H1 (cell line): Measurements from ENCODE around the gene TMEM17. TPM values are rescaled to one million over a fixed set of nuclear protein-coding genes. Genes with fewer than 3 reads are reported as not detected.

Source experiments
- CTCF ChIA-PET: fragments of 300-600 bp; sonication (Branson Sonifier 250); formaldehyde crosslinking; loops from one replicate; lab custom pipeline; 2021; ENCODE audit not compliant: partially characterized antibody; lab: Charles Lee
- POLR2A ChIA-PET: fragments of 300-600 bp; sonication (Branson Sonifier 250); formaldehyde crosslinking; loops from one replicate; lab custom pipeline; 2021; ENCODE audit warnings: inconsistent platforms; ENCODE audit not compliant: partially characterized antibody; lab: Charles Lee
- DNase-seq, 2 experiments: peaks; one replicate each; pipeline versions ENCODE4 v3.0.0 to v3.0.0-alpha.2; 2010 to 2022; ENCODE audit warnings: low spot score in 2 of 2, low read depth in 1 of 2, mixed read lengths in 1 of 2
- FAIRE-seq: peaks from 2 replicates; lab custom pipeline; 2011; peaks lifted over from hg19 to GRCh38; lab: Jason Lieb, UNC
- H2AFZ ChIP-seq: 2 replicates; pipeline ENCODE4 v1.8.1; 2012; ENCODE audit warnings: low read length, inconsistent platforms
- H2AK5ac ChIP-seq: 2 replicates; pipeline ENCODE4 v1.6.1; 2013; ENCODE audit warnings: low read depth, low read length
- H2BK120ac ChIP-seq: replicated peaks from 2 replicates; pipeline ENCODE3; 2013; ENCODE audit warnings: low read depth, low read length, inconsistent platforms
- H2BK12ac ChIP-seq: 2 replicates; pipeline ENCODE4 v1.6.1; 2013; ENCODE audit warnings: low read depth, low read length
- H2BK15ac ChIP-seq: 2 replicates; pipeline ENCODE4 v1.6.1; 2013; ENCODE audit warnings: low read length
- H2BK20ac ChIP-seq: 2 replicates; pipeline ENCODE4 v1.6.1; 2013; ENCODE audit warnings: low read length
- H2BK5ac ChIP-seq: 2 replicates; pipeline ENCODE4 v1.6.1; 2013; ENCODE audit warnings: low read depth, low read length
- H3K14ac ChIP-seq: 2 replicates; pipeline ENCODE4 v1.6.1; 2013; ENCODE audit warnings: inconsistent platforms; ENCODE audit not compliant: insufficient read length
- H3K18ac ChIP-seq: 2 replicates; pipeline ENCODE4 v1.6.1; 2013; ENCODE audit warnings: low read length; ENCODE audit errors: extremely low read depth
- H3K23ac ChIP-seq: 2 replicates; pipeline ENCODE4 v1.6.1; 2013; ENCODE audit warnings: inconsistent platforms; ENCODE audit not compliant: insufficient read length
- H3K23me2 ChIP-seq: 2 replicates; pipeline ENCODE4 v1.6.1; 2013; ENCODE audit warnings: low read depth, low read length
- H3K27ac ChIP-seq: 2 replicates; pipeline ENCODE4 v1.6.1; 2011; ENCODE audit warnings: low read depth, low read length, inconsistent platforms
- H3K27me3 ChIP-seq, 4 experiments: replicated peaks in 1 of 4; 1 replicate in 1 of 4; 2 replicates in 3 of 4; pipeline versions ENCODE4 v1.6.1 to v1.8.1; 2011 to 2013; ENCODE audit warnings: low read length in 3 of 4, mild to moderate bottlenecking in 3 of 4, inconsistent platforms in 2 of 4, mixed read lengths in 2 of 4, moderate library complexity in 1 of 4; ENCODE audit not compliant: control insufficient read depth in 3 of 4, insufficient read depth in 3 of 4; ENCODE audit errors: extremely low read depth in 1 of 4
- H3K36me3 ChIP-seq, 4 experiments: 2 replicates each; pipeline versions ENCODE4 v1.6.1 to v1.8.1; 2011 to 2013; ENCODE audit warnings: mild to moderate bottlenecking in 4 of 4, low read length in 3 of 4, moderate library complexity in 2 of 4, control low read depth in 1 of 4, inconsistent platforms in 1 of 4; ENCODE audit not compliant: insufficient read depth in 4 of 4, control insufficient read depth in 2 of 4
- H3K4ac ChIP-seq: replicated peaks from 2 replicates; pipeline ENCODE3; 2013; ENCODE audit warnings: low read length, low read depth, mixed read lengths, inconsistent platforms; ENCODE audit not compliant: insufficient read length
- H3K4me1 ChIP-seq, 4 experiments: replicated peaks in 1 of 4; 1 replicate in 1 of 4; 2 replicates in 3 of 4; pipeline versions ENCODE4 v1.6.1 to v1.8.1; 2011 to 2013; ENCODE audit warnings: low read length in 3 of 4, inconsistent platforms in 2 of 4, mixed read lengths in 1 of 4; ENCODE audit not compliant: insufficient read depth in 4 of 4, control insufficient read depth in 3 of 4
- H3K4me2 ChIP-seq, 2 experiments: 2 replicates each; pipeline versions ENCODE4 v1.6.1 to v1.8.1; 2011 to 2013; ENCODE audit warnings: low read depth in 2 of 2, low read length in 2 of 2, control low read depth in 1 of 2, inconsistent platforms in 1 of 2, mild to moderate bottlenecking in 1 of 2; ENCODE audit not compliant: insufficient read depth in 1 of 2
- H3K4me3 ChIP-seq, 4 experiments: fragments of 200-600, 300-600 bp in 1 of 4; sonication (generic), shearing (Covaris generic), sonication (Bioruptor Twin) in 1 of 4; 2 replicates each; pipeline versions ENCODE4 v1.5.1 to v1.8.1; 2011 to 2016; ENCODE audit warnings: low read length in 4 of 4, low read depth in 3 of 4, control low read depth in 2 of 4, inconsistent platforms in 2 of 4, mild to moderate bottlenecking in 2 of 4, mixed read lengths in 1 of 4, moderate library complexity in 1 of 4; ENCODE audit not compliant: insufficient read depth in 2 of 4; ENCODE audit errors: extremely low read depth in 1 of 4
- H3K56ac ChIP-seq: replicated peaks from 2 replicates; pipeline ENCODE3; 2013; ENCODE audit warnings: low read depth, mild to moderate bottlenecking, mixed read lengths, low read length, inconsistent platforms; ENCODE audit not compliant: insufficient read length
- H3K79me1 ChIP-seq: 2 replicates; pipeline ENCODE4 v1.6.1; 2013; ENCODE audit warnings: low read depth, low read length, control low read depth
- H3K79me2 ChIP-seq, 2 experiments: 2 replicates each; pipeline versions ENCODE4 v1.6.1 to v1.8.1; 2012 to 2013; ENCODE audit warnings: low read length in 2 of 2, mild to moderate bottlenecking in 2 of 2, inconsistent platforms in 1 of 2; ENCODE audit not compliant: insufficient read depth in 2 of 2, control insufficient read depth in 1 of 2
- H3K9ac ChIP-seq, 4 experiments: replicated peaks in 1 of 4; 1 replicate in 1 of 4; 2 replicates in 3 of 4; pipeline versions ENCODE4 v1.6.1 to v1.8.1; 2011 to 2013; ENCODE audit warnings: low read depth in 3 of 4, low read length in 3 of 4, control low read depth in 2 of 4, mild to moderate bottlenecking in 2 of 4, moderate library complexity in 2 of 4, inconsistent platforms in 1 of 4; ENCODE audit errors: extremely low read depth in 1 of 4
- H3K9me3 ChIP-seq, 2 experiments: 2 replicates each; pipeline versions ENCODE4 v1.6.1 to v1.8.1; 2012 to 2013; ENCODE audit warnings: mild to moderate bottlenecking in 2 of 2, moderate library complexity in 2 of 2, control low read depth in 1 of 2, inconsistent platforms in 1 of 2, low read depth in 1 of 2, low read length in 1 of 2, mixed read lengths in 1 of 2; ENCODE audit not compliant: insufficient read depth in 2 of 2
- H4K20me1 ChIP-seq, 2 experiments: replicated peaks in 1 of 2; 2 replicates each; pipeline versions ENCODE3 to v1.8.1; 2011 to 2013; ENCODE audit warnings: inconsistent platforms in 2 of 2, low read length in 2 of 2, mild to moderate bottlenecking in 1 of 2; ENCODE audit not compliant: insufficient read depth in 2 of 2, control insufficient read depth in 1 of 2
- H4K5ac ChIP-seq: 2 replicates; pipeline ENCODE4 v1.6.1; 2013; ENCODE audit warnings: low read length, low read depth, mixed read lengths, inconsistent platforms; ENCODE audit not compliant: insufficient read length
- H4K8ac ChIP-seq: 2 replicates; pipeline ENCODE4 v1.8.0; 2013; ENCODE audit warnings: mild to moderate bottlenecking, moderate library complexity, low read length, inconsistent platforms; ENCODE audit not compliant: insufficient read depth; ENCODE audit errors: extremely low read depth
- H4K91ac ChIP-seq: replicated peaks from 2 replicates; pipeline ENCODE3; 2013; ENCODE audit warnings: low read length, mixed read lengths, inconsistent platforms; ENCODE audit not compliant: insufficient read length
- BCL11A ChIP-seq, 2 experiments: IDR thresholded peaks; one replicate each; pipeline ENCODE4 v1.6.1; 2011; ENCODE audit warnings: low read depth in 2 of 2, low read length in 2 of 2, mild to moderate bottlenecking in 2 of 2
- CEBPB ChIP-seq: IDR thresholded peaks from 2 replicates; pipeline ENCODE4 v1.6.1; 2012; ENCODE audit warnings: low read depth, low read length
- CREB1 ChIP-seq: IDR thresholded peaks from 2 replicates; pipeline ENCODE4 v1.6.1; 2012; ENCODE audit warnings: inconsistent platforms
- CTBP2 ChIP-seq: IDR thresholded peaks from 2 replicates; pipeline ENCODE4 v1.7.0; 2011; ENCODE audit warnings: borderline replicate concordance, mild to moderate bottlenecking, moderate library complexity, mixed read lengths, low read length; ENCODE audit not compliant: insufficient read depth, insufficient read length
- FOSL1 ChIP-seq: IDR thresholded peaks from 2 replicates; pipeline ENCODE4 v1.6.1; 2011; ENCODE audit warnings: mild to moderate bottlenecking, low read depth, low read length, moderate library complexity; ENCODE audit not compliant: insufficient read depth
- KDM4A ChIP-seq: IDR thresholded peaks from one replicate; pipeline ENCODE4 v1.7.1; 2012; ENCODE audit warnings: low read depth, mild to moderate bottlenecking, moderate library complexity, low read length, inconsistent platforms; ENCODE audit not compliant: severe bottlenecking
- KDM5A ChIP-seq: fragments of 200-600 bp; IDR thresholded peaks from 2 replicates; pipeline ENCODE4 v1.7.1; 2012; ENCODE audit warnings: mild to moderate bottlenecking, low read length, inconsistent platforms, mixed read lengths
- POLR2AphosphoS5 ChIP-seq: IDR thresholded peaks from 2 replicates; pipeline ENCODE4 v1.6.1; 2011; ENCODE audit warnings: low read depth, low read length
- RBBP5 ChIP-seq: IDR thresholded peaks from 2 replicates; pipeline ENCODE4 v1.7.1; 2012; ENCODE audit warnings: low read depth, mild to moderate bottlenecking, inconsistent platforms, low read length, moderate library complexity, borderline replicate concordance
- SAP30 ChIP-seq: fragments of 300-600 bp; sonication (generic); IDR thresholded peaks from 2 replicates; pipeline ENCODE4 v1.7.1; 2012; ENCODE audit warnings: low read length, moderate library complexity, mild to moderate bottlenecking, inconsistent platforms; ENCODE audit not compliant: insufficient read depth, insufficient replicate concordance
- SIN3A ChIP-seq, 2 experiments: IDR thresholded peaks in 1 of 2; conservative IDR thresholded peaks in 1 of 2; 2 replicates each; pipeline ENCODE4 v1.6.1; 2011 to 2012; ENCODE audit warnings: low read length in 2 of 2, improper control_type of control experiment in 1 of 2, low read depth in 1 of 2, mild to moderate bottlenecking in 1 of 2
- SIRT6 ChIP-seq: IDR thresholded peaks from one replicate; pipeline ENCODE4 v1.7.1; 2012; ENCODE audit warnings: low read length, inconsistent platforms
- TCF12 ChIP-seq: IDR thresholded peaks from 2 replicates; pipeline ENCODE4 v1.6.1; 2011; ENCODE audit warnings: low read depth, mild to moderate bottlenecking, low read length
- TEAD4 ChIP-seq: IDR thresholded peaks from 2 replicates; pipeline ENCODE4 v1.6.1; 2012; ENCODE audit warnings: low read depth, low read length, inconsistent platforms, mixed read lengths
- WGBS, 2 experiments: shearing (Covaris generic) in 1 of 2; methylation state at CpG; one replicate each; pipeline versions ENCODE4 v1.1.6 to v1.1.7; 2013 to 2015; ENCODE audit warnings: low lambda C conversion rate in 2 of 2, mixed read lengths in 2 of 2, inconsistent platforms in 1 of 2, low coverage in 1 of 2, missing lambda C conversion rate in 1 of 2; ENCODE audit not compliant: insufficient replicate concordance in 2 of 2, insufficient coverage in 1 of 2, insufficient read length in 1 of 2; ENCODE audit errors: extremely low coverage in 1 of 2, missing lambda C conversion rate in 1 of 2; 5-methylcytosine and 5-hydroxymethylcytosine counted together
- polyA plus RNA-seq, 7 experiments: library from polyadenylated mRNA; depleted of rRNA in 3 of 7; stranded (reverse) in 5 of 7; unstranded in 2 of 7; fragments of >200 nt in 5 of 7; fragments of 200-250 nt in 2 of 7; gene quantifications; 1 replicate in 5 of 7; 2 replicates in 1 of 7; 4 replicates in 1 of 7; pipeline versions ENCODE4 v1.2.1 to v1.2.3, GENCODE V29; 2011 to 2013; ENCODE audit warnings: missing spikeins in 2 of 7, mixed read lengths in 2 of 7
- total RNA-seq: library from RNA; stranded (reverse); fragmentation: NEBNext Ultra II Directional; extraction: Animal tissue kit (Norgen Biotek cat#: 25700); gene quantifications from 2 replicates; pipeline ENCODE4 v1.2.1, GENCODE V29; 2021

Gene TMEM17
- total and polyA plus RNA-seq, 2 of the 8 experiments (the other 6 are each of a cell fraction or from before 2014, with no cell fraction given) = 0.69 to 1.2 TPM

DNA sequence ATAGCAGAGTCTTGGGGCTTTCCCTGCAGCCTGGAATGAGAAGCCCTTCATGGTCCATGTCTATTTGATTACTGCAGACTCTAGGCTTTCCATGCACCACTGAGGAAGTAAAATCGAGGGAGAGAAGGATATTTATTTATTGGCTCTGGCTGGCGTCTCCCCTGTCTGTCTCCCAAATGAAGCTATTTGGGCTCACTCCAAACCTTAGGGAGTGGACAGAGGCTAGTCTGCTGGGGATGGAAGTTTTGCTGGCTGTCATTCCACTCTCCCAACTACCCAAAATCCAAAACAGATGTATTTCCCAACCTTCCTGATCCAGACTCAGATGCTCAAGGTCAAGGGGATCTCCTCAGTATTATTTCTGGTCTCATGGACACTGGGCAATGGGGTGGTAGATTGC is 33.7 kb downstream of the TMEM17 start:
- Histone ChIP-seq H3K79me1 (peaks cover 2% of the 10 kb centered on the region), H3K4me3 (no peak overlapping the region), H3K36me3 (no peaks in the 10 kb centered on the region), H4K5ac (no peak overlapping the region), H3K27ac (no peak overlapping the region), H4K91ac (no peak overlapping the region), H2AFZ (no peak overlapping the region), H3K14ac (no peak overlapping the region), H3K23ac (no peak overlapping the region), H3K56ac (no peak overlapping the region), H2BK5ac (no peak overlapping the region), H3K4ac (no peak overlapping the region), H4K8ac (no peak overlapping the region), H3K79me2 (peaks cover 0 to 3% of the 10 kb centered on the region in 2 experiments; a peak in 1 of 4 replicates), H4K20me1 (no peaks in the 10 kb centered on the region), H3K23me2 (no peaks in the 10 kb centered on the region), H3K9ac (no peak overlapping the region; a peak in 1 of 7 replicates), H2BK12ac (no peak overlapping the region), H2BK120ac (no peak overlapping the region), H2BK15ac (no peak overlapping the region), H2BK20ac (no peak overlapping the region), H3K9me3 (no peaks in the 10 kb centered on the region; a peak in 1 of 4 replicates), H2AK5ac (no peak overlapping the region), H3K4me1 (peaks cover 7 to 23% (median 13%) of the 10 kb centered on the region in 4 experiments; a peak in 6 of 7 replicates), H3K4me2 (no peak overlapping the region), H3K27me3 (no peaks in the 10 kb centered on the region), H3K18ac (no peak overlapping the region)
- CTCF ChIA-PET = interaction anchor here (0.6 to 2.7 kb wide), 5 partner anchors 13 to 492 kb away, joined by 3 to 10 read pairs (median 4); no protein-coding TSS in a partner anchor
- WGBS, 2 experiments = 86% methylated on average over 2 of the region's 2 CpGs; no CpG with 5 or more reads in 1 of the 2 experiments
- DNase-seq (no peak), FAIRE-seq (no peak)
- POLR2A ChIA-PET = no interaction called here
- TF ChIP-seq FOSL1 (no peak), TCF12 (no peak), RBBP5 (no peak), SIRT6 (no peak), CTBP2 (no peak), TEAD4 (no peak), KDM4A (no peak), POLR2AphosphoS5 (no peak), SIN3A (conservative IDR thresholded peaks at IDR 0.05 in 1 of 2, IDR thresholded peaks at IDR 0.05 in 1 of 2; ENCODE audit: low read depth in 1 of 2, low read length in 2 of 2) (no peak), CEBPB (no peak), KDM5A (no peak), CREB1 (no peak), BCL11A (IDR thresholded peaks at IDR 0.05; ENCODE audit: low read depth in 2 of 2, low read length in 2 of 2) (no peak), SAP30 (no peak)
